SK-N-SH (cell line): ENCODE data around the gene PROX2. TPM values are rescaled to one million over a fixed set of nuclear protein-coding genes. Genes with fewer than 3 reads are reported as not detected.

ENCODE experiments used
- CTCF ChIA-PET: fragments of 300-600, 350-600 bp; formaldehyde crosslinking; extraction: SDS; loops from one replicate; lab custom pipeline; 2021; lab: Yijun Ruan, JAX
- POLR2A ChIA-PET: fragments of 350-600 bp; sonication (Branson Sonifier 250); formaldehyde crosslinking; extraction: SDS; loops from one replicate; lab custom pipeline; 2020; ENCODE audit warnings: antibody characterized with exemption, inconsistent platforms; lab: Yijun Ruan, JAX
- DNase-seq: peaks from one replicate; pipeline ENCODE4 v3.0.0; 2012
- H2AFZ ChIP-seq: fragments of 200-600 bp; sonication (generic); 2 replicates; pipeline ENCODE4 v1.8.1; 2016; ENCODE audit warnings: antibody characterized with exemption, mild to moderate bottlenecking, low read depth
- H3F3A ChIP-seq: fragments of 200-600 bp; sonication (generic); replicated peaks from 2 replicates; pipeline ENCODE3; 2016; ENCODE audit warnings: antibody characterized with exemption, mild to moderate bottlenecking; ENCODE audit not compliant: insufficient read depth
- H3K27ac ChIP-seq, 2 experiments: fragments of 200-500 bp in 1 of 2; fragments of 200-600 bp in 1 of 2; sonication (Bioruptor generic) in 1 of 2; sonication (generic), shearing (Covaris generic) in 1 of 2; 2 replicates each; pipeline versions ENCODE4 v1.5.1 to v1.6.1; 2014 to 2016; ENCODE audit warnings: low read depth in 2 of 2, inconsistent platforms in 1 of 2, low read length in 1 of 2, mild to moderate bottlenecking in 1 of 2, mixed read lengths in 1 of 2
- H3K27me3 ChIP-seq: fragments of 200-600 bp; sonication (generic), shearing (Covaris generic); 2 replicates; pipeline ENCODE4 v1.6.1; 2016; ENCODE audit warnings: mixed run types; ENCODE audit not compliant: insufficient read depth
- H3K36me3 ChIP-seq, 2 experiments: fragments of 200-500 bp in 1 of 2; fragments of 200-600 bp in 1 of 2; sonication (Bioruptor generic) in 1 of 2; sonication (generic) in 1 of 2; replicated peaks in 1 of 2; 2 replicates each; pipeline versions ENCODE3 to v1.5.1; 2014 to 2016; ENCODE audit warnings: low read length in 1 of 2, mild to moderate bottlenecking in 1 of 2; ENCODE audit not compliant: insufficient read depth in 2 of 2, control insufficient read depth in 1 of 2
- H3K4me1 ChIP-seq, 2 experiments: fragments of 200-500 bp in 1 of 2; fragments of 200-600 bp in 1 of 2; sonication (Bioruptor generic) in 1 of 2; sonication (generic), shearing (Covaris generic) in 1 of 2; 2 replicates each; pipeline versions ENCODE4 v1.5.1 to v1.6.1; 2014 to 2016; ENCODE audit warnings: low read depth in 1 of 2, low read length in 1 of 2, mixed run types in 1 of 2; ENCODE audit not compliant: insufficient read depth in 2 of 2, control insufficient read depth in 1 of 2
- H3K4me2 ChIP-seq: fragments of 200-600 bp; sonication (generic), shearing (Covaris generic); 2 replicates; pipeline ENCODE4 v1.6.1; 2017; ENCODE audit warnings: mixed run types
- H3K4me3 ChIP-seq, 2 experiments: fragments of 200-500 bp in 1 of 2; fragments of 200-600 bp in 1 of 2; sonication (Bioruptor generic) in 1 of 2; sonication (generic), shearing (Covaris generic) in 1 of 2; 2 replicates each; pipeline versions ENCODE4 v1.5.1 to v1.8.1; 2014 to 2016; ENCODE audit warnings: low read depth in 2 of 2, inconsistent platforms in 1 of 2, low read length in 1 of 2, mild to moderate bottlenecking in 1 of 2, mixed read lengths in 1 of 2, moderate library complexity in 1 of 2
- H3K79me2 ChIP-seq: fragments of 200-600 bp; sonication (generic); 2 replicates; pipeline ENCODE4 v1.8.1; 2017; ENCODE audit warnings: mild to moderate bottlenecking; ENCODE audit not compliant: insufficient read depth
- H3K9ac ChIP-seq: fragments of 200-600 bp; sonication (generic); 2 replicates; pipeline ENCODE4 v1.6.1; 2017; ENCODE audit warnings: mixed run types
- H3K9me2 ChIP-seq: fragments of 200-600 bp; sonication (generic); 2 replicates; pipeline ENCODE4 v1.6.1; 2017; ENCODE audit warnings: mixed run types
- H3K9me3 ChIP-seq: fragments of 200-600 bp; sonication (generic); 2 replicates; pipeline ENCODE4 v1.6.1; 2017; ENCODE audit warnings: mixed run types, mild to moderate bottlenecking, moderate library complexity
- H4K20me1 ChIP-seq: fragments of 200-600 bp; sonication (generic); 2 replicates; pipeline ENCODE4 v1.6.1; 2017; ENCODE audit warnings: mild to moderate bottlenecking, mixed run types; ENCODE audit not compliant: insufficient read depth
- ELF1 ChIP-seq: IDR thresholded peaks from 2 replicates; pipeline ENCODE4 v1.4.0; 2012
- EZH2phosphoT487 ChIP-seq: fragments of 200-600 bp; sonication (generic); IDR thresholded peaks from 2 replicates; pipeline ENCODE4 v1.6.1; 2017; ENCODE audit warnings: low read depth, mixed run types, mild to moderate bottlenecking, antibody characterized with exemption, moderate library complexity, borderline replicate concordance
- FOXM1 ChIP-seq: IDR thresholded peaks from 2 replicates; pipeline ENCODE4 v1.4.0; 2012; ENCODE audit warnings: low read depth, mild to moderate bottlenecking
- GABPA ChIP-seq: IDR thresholded peaks from 2 replicates; pipeline ENCODE4 v1.4.0; 2012; ENCODE audit warnings: low read depth, mild to moderate bottlenecking
- JUND ChIP-seq: IDR thresholded peaks from 2 replicates; pipeline ENCODE4 v1.4.0; 2012
- MEF2A ChIP-seq: IDR thresholded peaks from 2 replicates; pipeline ENCODE4 v1.4.0; 2012; ENCODE audit warnings: low read depth, borderline replicate concordance
- MXI1 ChIP-seq: IDR thresholded peaks from 2 replicates; pipeline ENCODE4 v1.6.1; 2012; ENCODE audit warnings: mild to moderate bottlenecking, low read depth, low read length, improper control_type of control experiment
- RAD21 ChIP-seq: IDR thresholded peaks from 2 replicates; pipeline ENCODE4 v1.6.1; 2012; ENCODE audit warnings: mild to moderate bottlenecking, low read length
- TAF1 ChIP-seq: IDR thresholded peaks from 2 replicates; pipeline ENCODE4 v1.6.1; 2012; ENCODE audit warnings: low read depth, mild to moderate bottlenecking, low read length, moderate library complexity, borderline replicate concordance
- TCF12 ChIP-seq: IDR thresholded peaks from 2 replicates; pipeline ENCODE4 v1.4.0; 2012
- TEAD4 ChIP-seq: IDR thresholded peaks from 2 replicates; pipeline ENCODE4 v1.4.0; 2012; ENCODE audit warnings: mild to moderate bottlenecking, borderline replicate concordance; ENCODE audit not compliant: insufficient read depth
- whole genome bisulfite sequencing: methylation state at CpG from one replicate; pipeline ENCODE4 v1.1.6; 2017; ENCODE audit warnings: low lambda C conversion rate; 5-methylcytosine and 5-hydroxymethylcytosine counted together
- polyA plus RNA-seq, 3 experiments: library from polyadenylated mRNA; depleted of rRNA; stranded (reverse); fragments of >200 nt; gene quantifications; 2 replicates each; pipeline ENCODE4 v1.2.3, GENCODE V29; 2012
- TF ChIP-seq, protein P1 (sequence below): IDR thresholded peaks from 2 replicates; pipeline ENCODE4 v1.4.0; 2012; ENCODE audit warnings: low read depth, borderline replicate concordance
- TF ChIP-seq, protein P2 (sequence below): IDR thresholded peaks from 2 replicates; pipeline ENCODE4 v1.4.0; 2012; ENCODE audit warnings: low read depth
- TF ChIP-seq, protein P3 (sequence below): IDR thresholded peaks from 2 replicates; pipeline ENCODE4; 2012
- TF ChIP-seq, protein P4 (sequence below): IDR thresholded peaks from 2 replicates; pipeline ENCODE4 v1.4.0; 2012; ENCODE audit warnings: low read depth, borderline replicate concordance
- TF ChIP-seq, protein P5 (sequence below): fragments of 150-350 bp; IDR thresholded peaks from 2 replicates; pipeline ENCODE4 v1.6.1; 2016; ENCODE audit warnings: mild to moderate bottlenecking, low read depth, low read length
- TF ChIP-seq, protein P6 (sequence below): fragments of 150-350 bp; IDR thresholded peaks from 2 replicates; pipeline ENCODE4 v1.6.1; 2017; ENCODE audit warnings: antibody characterized with exemption, low read length, low read depth, borderline replicate concordance

The PROX2 gene
- polyA plus RNA-seq, 1 of the 3 experiments (the other 2 are of a cell fraction): not detected

DNA sequence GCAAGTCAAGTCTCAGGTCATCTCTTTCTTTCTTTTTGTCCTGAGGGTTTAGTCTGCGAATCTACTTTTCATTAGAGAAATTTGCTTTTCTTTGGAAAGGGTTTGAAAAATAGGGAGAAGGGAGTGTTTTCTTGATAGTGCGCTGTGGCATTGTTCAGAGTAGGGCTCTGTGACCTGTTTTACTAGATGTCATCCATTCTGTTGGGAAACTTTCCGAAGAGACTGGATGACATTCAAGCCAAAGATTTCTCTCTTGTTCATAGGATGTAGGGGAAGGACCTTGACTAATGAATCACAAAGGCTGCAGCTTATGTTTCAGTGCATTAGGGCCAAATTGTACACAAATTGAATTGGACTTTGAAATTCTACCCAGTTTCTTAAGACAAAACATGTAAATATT is 20.5 kb upstream of the PROX2 start:
- ChIA-PET CTCF (interaction anchor here (0.7 to 26.0 kb wide), 4 partner anchors 8 to 42 kb away, joined by 3 to 537 read pairs (median 64); no protein-coding TSS in a partner anchor), POLR2A (no interaction called here)

More for the DNA sequence above, 20.5 kb upstream of the PROX2 start:
- no peaks in the 10 kb centered on the region for H3K4me1 ChIP-seq
- no peak for DNase-seq
- H2AFZ ChIP-seq: no peak overlapping the region
- no peak overlapping the region for H3K27ac ChIP-seq
- peaks cover 8% of the 10 kb centered on the region for H3F3A ChIP-seq
- TF ChIP-seq ELF1 (no peak), FOXM1 (no peak), GABPA (no peak), JUND (no peak), TAF1 (no peak), TEAD4 (no peak), EZH2phosphoT487 (no peak), RAD21 (no peak), MXI1 (no peak), TCF12 (no peak), MEF2A (no peak)
- TF ChIP-seq, protein P1, sequence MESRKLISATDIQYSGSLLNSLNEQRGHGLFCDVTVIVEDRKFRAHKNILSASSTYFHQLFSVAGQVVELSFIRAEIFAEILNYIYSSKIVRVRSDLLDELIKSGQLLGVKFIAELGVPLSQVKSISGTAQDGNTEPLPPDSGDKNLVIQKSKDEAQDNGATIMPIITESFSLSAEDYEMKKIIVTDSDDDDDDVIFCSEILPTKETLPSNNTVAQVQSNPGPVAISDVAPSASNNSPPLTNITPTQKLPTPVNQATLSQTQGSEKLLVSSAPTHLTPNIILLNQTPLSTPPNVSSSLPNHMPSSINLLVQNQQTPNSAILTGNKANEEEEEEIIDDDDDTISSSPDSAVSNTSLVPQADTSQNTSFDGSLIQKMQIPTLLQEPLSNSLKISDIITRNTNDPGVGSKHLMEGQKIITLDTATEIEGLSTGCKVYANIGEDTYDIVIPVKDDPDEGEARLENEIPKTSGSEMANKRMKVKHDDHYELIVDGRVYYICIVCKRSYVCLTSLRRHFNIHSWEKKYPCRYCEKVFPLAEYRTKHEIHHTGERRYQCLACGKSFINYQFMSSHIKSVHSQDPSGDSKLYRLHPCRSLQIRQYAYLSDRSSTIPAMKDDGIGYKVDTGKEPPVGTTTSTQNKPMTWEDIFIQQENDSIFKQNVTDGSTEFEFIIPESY: no peak
- TF ChIP-seq, protein P2, sequence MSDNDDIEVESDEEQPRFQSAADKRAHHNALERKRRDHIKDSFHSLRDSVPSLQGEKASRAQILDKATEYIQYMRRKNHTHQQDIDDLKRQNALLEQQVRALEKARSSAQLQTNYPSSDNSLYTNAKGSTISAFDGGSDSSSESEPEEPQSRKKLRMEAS: no peak
- TF ChIP-seq, protein P3, sequence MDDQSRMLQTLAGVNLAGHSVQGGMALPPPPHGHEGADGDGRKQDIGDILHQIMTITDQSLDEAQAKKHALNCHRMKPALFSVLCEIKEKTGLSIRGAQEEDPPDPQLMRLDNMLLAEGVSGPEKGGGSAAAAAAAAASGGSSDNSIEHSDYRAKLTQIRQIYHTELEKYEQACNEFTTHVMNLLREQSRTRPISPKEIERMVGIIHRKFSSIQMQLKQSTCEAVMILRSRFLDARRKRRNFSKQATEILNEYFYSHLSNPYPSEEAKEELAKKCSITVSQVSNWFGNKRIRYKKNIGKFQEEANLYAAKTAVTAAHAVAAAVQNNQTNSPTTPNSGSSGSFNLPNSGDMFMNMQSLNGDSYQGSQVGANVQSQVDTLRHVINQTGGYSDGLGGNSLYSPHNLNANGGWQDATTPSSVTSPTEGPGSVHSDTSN: no peak
- TF ChIP-seq, protein P4, sequence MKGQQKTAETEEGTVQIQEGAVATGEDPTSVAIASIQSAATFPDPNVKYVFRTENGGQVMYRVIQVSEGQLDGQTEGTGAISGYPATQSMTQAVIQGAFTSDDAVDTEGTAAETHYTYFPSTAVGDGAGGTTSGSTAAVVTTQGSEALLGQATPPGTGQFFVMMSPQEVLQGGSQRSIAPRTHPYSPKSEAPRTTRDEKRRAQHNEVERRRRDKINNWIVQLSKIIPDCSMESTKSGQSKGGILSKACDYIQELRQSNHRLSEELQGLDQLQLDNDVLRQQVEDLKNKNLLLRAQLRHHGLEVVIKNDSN: no peak
- TF ChIP-seq, protein P5, sequence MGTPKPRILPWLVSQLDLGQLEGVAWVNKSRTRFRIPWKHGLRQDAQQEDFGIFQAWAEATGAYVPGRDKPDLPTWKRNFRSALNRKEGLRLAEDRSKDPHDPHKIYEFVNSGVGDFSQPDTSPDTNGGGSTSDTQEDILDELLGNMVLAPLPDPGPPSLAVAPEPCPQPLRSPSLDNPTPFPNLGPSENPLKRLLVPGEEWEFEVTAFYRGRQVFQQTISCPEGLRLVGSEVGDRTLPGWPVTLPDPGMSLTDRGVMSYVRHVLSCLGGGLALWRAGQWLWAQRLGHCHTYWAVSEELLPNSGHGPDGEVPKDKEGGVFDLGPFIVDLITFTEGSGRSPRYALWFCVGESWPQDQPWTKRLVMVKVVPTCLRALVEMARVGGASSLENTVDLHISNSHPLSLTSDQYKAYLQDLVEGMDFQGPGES: no peak
- TF ChIP-seq, protein P6, sequence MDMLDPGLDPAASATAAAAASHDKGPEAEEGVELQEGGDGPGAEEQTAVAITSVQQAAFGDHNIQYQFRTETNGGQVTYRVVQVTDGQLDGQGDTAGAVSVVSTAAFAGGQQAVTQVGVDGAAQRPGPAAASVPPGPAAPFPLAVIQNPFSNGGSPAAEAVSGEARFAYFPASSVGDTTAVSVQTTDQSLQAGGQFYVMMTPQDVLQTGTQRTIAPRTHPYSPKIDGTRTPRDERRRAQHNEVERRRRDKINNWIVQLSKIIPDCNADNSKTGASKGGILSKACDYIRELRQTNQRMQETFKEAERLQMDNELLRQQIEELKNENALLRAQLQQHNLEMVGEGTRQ: no peak
- TF ChIP-seq, all 33 proteins: peak for 0
- Histone ChIP-seq H3K9me3 (no peaks in the 10 kb centered on the region), H3K27me3 (no peaks in the 10 kb centered on the region), H3K9me2 (no peaks in the 10 kb centered on the region), H3K9ac (no peak overlapping the region), H3K4me3 (no peak overlapping the region), H3K4me2 (no peak overlapping the region), H3K36me3 (peaks cover 85 to 89% of the 10 kb centered on the region in 2 experiments), H3K79me2 (0 out of 2 replicates have a peak, but pooled peaks cover 7% of the 10 kb centered on the region), H4K20me1 (peaks cover 6% of the 10 kb centered on the region; the same call in 1 of the 2 replicates)
- 96% methylated on average over 3 of the region's 3 CpGs for WGBS
